ENCODE results near the gene CNPY4. TPM values are rescaled to one million over a fixed set of nuclear protein-coding genes. Genes with fewer than 3 reads are reported as not detected.
"Not testable (repeated sequence)": the region's sequence is repeated elsewhere in the genome, so short reads cannot be mapped to it uniquely, and the experiment has no call there.

CNPY4 gene
- total RNA-seq, 2 experiments from 2014 or later: 11.0 to 14.0 TPM

DNA sequence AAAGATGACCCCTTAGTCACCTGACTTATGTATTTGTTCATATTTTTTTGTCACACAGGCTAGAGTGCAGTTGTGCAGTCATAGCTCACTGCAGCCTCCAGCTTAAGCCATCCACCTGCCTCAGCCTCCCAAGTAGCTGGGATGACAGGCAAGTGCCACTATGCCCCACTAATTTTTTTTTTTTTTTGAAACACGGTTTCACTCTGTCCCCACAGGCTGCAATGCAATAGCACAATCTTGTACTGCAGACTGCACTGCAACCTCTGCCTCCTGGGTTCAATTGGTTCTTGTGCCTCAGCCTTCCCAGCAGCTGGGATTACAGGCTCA is 9.2 kb downstream of the CNPY4 start:
- ChIA-PET CTCF (interaction anchor here (0.6 to 2.2 kb wide), 10 partner anchors 10 to 235 kb away, joined by 3 to 9 read pairs (median 3); partner anchors contain the start of gene LAMTOR4), POLR2A (interaction anchor here (0.5 to 1.2 kb wide), 4 partner anchors 15 to 300 kb away, joined by 3 to 7 read pairs (median 3); partner anchors contain the start of gene ZCWPW1)
- H3K4me3 Mint-ChIP-seq: peak overlapping the region; percentile 93
- no peaks in the 10 kb centered on the region for H3K9me3 Mint-ChIP-seq (ENCODE audit: low read depth)
- peak overlapping the region; percentile 24 for H3K27ac Mint-ChIP-seq
- ATAC-seq: no peak
- H3K36me3 Mint-ChIP-seq (ENCODE audit: low read depth): peaks cover 12% of the 10 kb centered on the region
- intact Hi-C loops (cut with DNase I, micrococcal nuclease): loop anchor here (5.0 kb wide), 4 partner anchors 46 to 459 kb away; partner anchors contain the start of genes FBXO24 (in 1 of the 2), GPC2 (in 1 of the 2), LRCH4 (in 1 of the 2) and STAG3 (in 1 of the 2)
- H3K27me3 Mint-ChIP-seq: no peaks in the 10 kb centered on the region
- H3K4me1 Mint-ChIP-seq: peaks cover 28% of the 10 kb centered on the region
- peak; percentile 28 for DNase-seq

DNA sequence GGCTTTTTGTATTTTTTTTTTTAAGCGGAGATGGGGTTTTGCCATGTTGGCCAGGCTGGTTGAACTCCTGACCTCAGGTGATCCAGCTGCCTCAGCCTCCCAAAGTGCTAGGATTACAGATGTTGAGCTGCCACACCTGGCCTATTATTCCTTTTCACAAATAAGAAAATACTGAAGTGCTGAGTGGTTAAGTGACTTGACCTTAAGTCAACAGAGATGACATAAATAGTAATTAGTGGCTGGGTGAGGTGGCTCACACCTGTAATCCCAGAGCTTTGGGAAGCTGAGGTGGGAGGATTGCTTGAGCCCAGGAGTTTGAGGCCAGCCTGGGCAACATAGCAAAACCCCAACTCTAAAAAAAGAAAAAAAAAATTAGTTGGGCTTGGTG is 10.8 kb downstream of the CNPY4 start:
- not testable (repeated sequence) for H3K36me3 Mint-ChIP-seq (ENCODE audit: low read depth); DNase-seq; H3K27me3 Mint-ChIP-seq; H3K9me3 Mint-ChIP-seq (ENCODE audit: low read depth); H3K27ac Mint-ChIP-seq; ATAC-seq; H3K4me3 Mint-ChIP-seq
- ChIA-PET CTCF (interaction anchor here (0.6 to 5.0 kb wide), 17 partner anchors 10 to 577 kb away, joined by 3 to 41 read pairs (median 9); partner anchors contain the start of genes AP4M1, CNPY4, LAMTOR4 and MCM7), POLR2A (interaction anchor here (1.0 kb wide), 1 partner anchor 19 kb away, joined by 3 read pairs; the partner anchor contains the start of gene LAMTOR4)
- H3K4me1 Mint-ChIP-seq: peaks cover 17% of the 10 kb centered on the region
- intact Hi-C loops (cut with DNase I, micrococcal nuclease): loop anchor here (2.0 to 5.0 kb wide), 3 partner anchors 92 to 218 kb away; no protein-coding TSS in a partner anchor

- Mint-ChIP-seq H3K27me3 (no peaks in the 10 kb centered on the region), H3K27ac (no peak overlapping the region), H3K4me3 (peak overlapping the region; percentile 33), H3K36me3 (ENCODE audit: low read depth) (peaks cover 3% of the 10 kb centered on the region), H3K4me1 (peaks cover 11% of the 10 kb centered on the region), H3K9me3 (ENCODE audit: low read depth) (no peaks in the 10 kb centered on the region)
- DNase-seq (peak; percentile 94), ATAC-seq (peak; percentile 24)
- intact Hi-C loops (cut with DNase I, micrococcal nuclease): loop anchor here (1.0 to 5.0 kb wide), 6 partner anchors 50 to 219 kb away; partner anchors contain the start of gene ZNF3 (in 1 of the 2)
- POLR2A ChIA-PET: interaction anchor here (1.0 to 1.1 kb wide), 2 partner anchors 11 to 18 kb away, joined by 3 to 4 read pairs; partner anchors contain the start of gene LAMTOR4
- CTCF ChIA-PET: interaction anchor here (0.5 to 5.0 kb wide), 24 partner anchors 10 to 328 kb away, joined by 3 to 41 read pairs (median 5); partner anchors contain the start of genes AP4M1, CNPY4, LAMTOR4 and MCM7
Measured at GRCh38 chr7:100130608-100131453, 11.4 kb downstream of the CNPY4 start.

GRCh38 chr7:100132126-100132525 is 12.7 kb downstream of the CNPY4 start:
- CTCF ChIA-PET: interaction anchor here (0.6 to 5.0 kb wide), 26 partner anchors 8 to 321 kb away, joined by 3 to 41 read pairs (median 5); partner anchors contain the start of genes CNPY4, GPC2, LAMTOR4 and PVRIG
- Mint-ChIP-seq H3K4me3 (no peak overlapping the region), H3K9me3 (ENCODE audit: low read depth) (no peaks in the 10 kb centered on the region), H3K4me1 (peaks cover 9% of the 10 kb centered on the region), H3K27me3 (no peaks in the 10 kb centered on the region), H3K27ac (no peak overlapping the region), H3K36me3 (ENCODE audit: low read depth) (no peaks in the 10 kb centered on the region)
- DNase-seq: no peak
- ATAC-seq: no peak
- intact Hi-C loops (cut with DNase I, micrococcal nuclease): loop anchor here (1.0 to 5.0 kb wide), 6 partner anchors 89 to 318 kb away; no protein-coding TSS in a partner anchor
- POLR2A ChIA-PET: interaction anchor here (1.1 kb wide), 1 partner anchor 12 kb away, joined by 4 read pairs; no protein-coding TSS in a partner anchor

DNA sequence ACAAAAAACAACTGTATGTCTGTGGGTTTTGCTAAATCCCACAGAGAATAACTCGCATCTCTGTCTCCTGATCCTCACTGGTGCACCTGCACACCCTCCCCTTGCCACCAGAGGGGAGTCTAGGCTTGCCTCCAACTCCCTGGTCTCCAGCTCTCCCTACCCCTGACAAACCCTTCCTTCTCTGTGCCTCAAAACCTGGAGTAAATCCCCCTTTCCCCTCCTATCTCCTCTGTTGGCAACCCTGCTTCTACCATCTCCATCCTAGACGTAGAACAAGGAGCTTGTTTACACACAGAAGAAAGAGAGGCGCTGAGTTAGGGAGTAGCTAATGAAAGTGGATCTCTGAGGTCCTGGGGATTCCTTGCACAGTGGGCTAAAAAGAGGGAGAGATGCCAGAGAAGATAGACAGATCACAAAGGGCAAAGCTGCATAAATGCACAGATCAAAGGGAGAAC is 13.3 kb downstream of the CNPY4 start:
- Mint-ChIP-seq H3K36me3 (ENCODE audit: low read depth) (no peaks in the 10 kb centered on the region), H3K9me3 (ENCODE audit: low read depth) (no peaks in the 10 kb centered on the region), H3K4me3 (no peak overlapping the region), H3K27ac (no peak overlapping the region), H3K27me3 (no peaks in the 10 kb centered on the region), H3K4me1 (peaks cover 10% of the 10 kb centered on the region)
- ChIA-PET POLR2A (interaction anchor here (0.7 kb wide), 1 partner anchor 19 kb away, joined by 3 read pairs; no protein-coding TSS in a partner anchor), CTCF (interaction anchor here (0.6 to 5.0 kb wide), 32 partner anchors 9 to 321 kb away, joined by 3 to 41 read pairs (median 4); partner anchors contain the start of genes CNPY4, GPC2, LAMTOR4 and MCM7)
- ATAC-seq (peak; percentile 81), DNase-seq (peak; percentile 82)
- intact Hi-C loops (cut with DNase I, micrococcal nuclease): loop anchor here (1.0 to 5.0 kb wide), 6 partner anchors 89 to 318 kb away; no protein-coding TSS in a partner anchor

- Mint-ChIP-seq H3K27ac (peak overlapping the region; percentile 21), H3K4me3 (no peak overlapping the region), H3K36me3 (ENCODE audit: low read depth) (no peaks in the 10 kb centered on the region), H3K27me3 (no peaks in the 10 kb centered on the region), H3K9me3 (ENCODE audit: low read depth) (no peaks in the 10 kb centered on the region), H3K4me1 (peaks cover 9% of the 10 kb centered on the region)
- intact Hi-C loops (cut with DNase I, micrococcal nuclease): no loop called here
- ChIA-PET POLR2A (interaction anchor here (0.6 kb wide), 1 partner anchor 12 kb away, joined by 4 read pairs; no protein-coding TSS in a partner anchor), CTCF (interaction anchor here (0.6 to 1.6 kb wide), 11 partner anchors 9 to 756 kb away, joined by 3 to 6 read pairs (median 4); partner anchors contain the start of gene LAMTOR4)
- ATAC-seq: peak; percentile 47
- DNase-seq: no peak
Measured at GRCh38 chr7:100137851-100138760, 18.7 kb downstream of the CNPY4 start.

DNA sequence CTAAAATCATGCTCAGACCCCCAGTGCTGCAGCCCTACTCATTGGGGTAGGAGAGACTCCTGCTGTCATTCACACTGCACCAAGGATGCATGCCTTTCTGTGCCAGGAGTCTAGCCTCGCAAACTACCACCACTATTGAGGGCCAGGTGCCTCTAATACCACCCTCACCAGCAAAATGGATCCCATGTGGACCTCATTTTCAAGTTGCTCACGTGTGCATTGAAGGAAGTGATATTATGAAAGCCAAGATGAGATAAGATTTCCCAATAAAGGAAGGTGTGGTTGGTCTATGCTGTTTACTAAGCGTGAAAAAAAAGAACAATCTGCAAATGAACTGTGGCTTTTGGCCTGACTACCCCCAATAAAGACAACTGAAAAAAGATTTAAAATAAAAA is 22.1 kb downstream of the CNPY4 start:
- Mint-ChIP-seq H3K27ac (no peak overlapping the region), H3K27me3 (no peaks in the 10 kb centered on the region), H3K4me3 (no peak overlapping the region), H3K36me3 (ENCODE audit: low read depth) (no peaks in the 10 kb centered on the region), H3K4me1 (peaks cover 9% of the 10 kb centered on the region), H3K9me3 (ENCODE audit: low read depth) (no peaks in the 10 kb centered on the region)
- POLR2A ChIA-PET: interaction anchor here (0.9 kb wide), 1 partner anchor 69 kb away, joined by 3 read pairs; no protein-coding TSS in a partner anchor
- intact Hi-C loops (cut with DNase I, micrococcal nuclease): loop anchor here in 1 of 2 experiments (10.0 kb wide), 1 partner anchor 203 kb away; no protein-coding TSS in a partner anchor
- ATAC-seq (no peak), DNase-seq (no peak)
- CTCF ChIA-PET: interaction anchor here (0.5 to 5.2 kb wide), 3 partner anchors 10 to 107 kb away, joined by 3 to 33 read pairs (median 3); no protein-coding TSS in a partner anchor

GRCh38 chr7:100142461-100142860 is 23.0 kb downstream of the CNPY4 start:
- Mint-ChIP-seq H3K9me3 (ENCODE audit: low read depth) (no peaks in the 10 kb centered on the region), H3K27ac (no peak overlapping the region), H3K27me3 (no peaks in the 10 kb centered on the region), H3K36me3 (ENCODE audit: low read depth) (no peaks in the 10 kb centered on the region), H3K4me3 (no peak overlapping the region), H3K4me1 (peaks cover 9% of the 10 kb centered on the region)
- CTCF ChIA-PET: interaction anchor here (0.6 to 5.2 kb wide), 4 partner anchors 11 to 86 kb away, joined by 3 to 33 read pairs (median 4); partner anchors contain the start of gene MBLAC1
- ATAC-seq (no peak), DNase-seq (no peak)
- intact Hi-C loops (cut with DNase I, micrococcal nuclease): loop anchor here in 1 of 2 experiments (10.0 kb wide), 1 partner anchor 202 kb away; no protein-coding TSS in a partner anchor
- POLR2A ChIA-PET: no interaction called here

DNA sequence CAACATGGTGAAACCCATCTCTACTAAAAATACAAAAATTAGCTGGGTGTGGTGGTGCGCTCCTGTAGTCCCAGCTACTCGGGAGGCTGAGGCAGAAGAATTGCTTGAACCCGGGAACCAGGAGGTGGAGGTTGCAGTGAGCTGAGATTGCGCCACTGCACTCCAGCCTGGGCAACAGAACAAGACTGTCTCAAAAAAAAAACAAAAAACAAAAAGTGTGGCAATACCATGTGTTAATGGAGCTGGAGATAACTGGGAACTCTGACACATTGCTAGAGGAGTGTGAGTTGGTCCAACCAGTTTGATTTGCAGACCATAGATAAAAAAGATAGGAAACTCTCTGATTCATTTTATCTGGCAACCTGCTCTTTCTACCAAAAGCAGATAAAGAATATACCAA is 26.9 kb downstream of the CNPY4 start:
- intact Hi-C loops (cut with DNase I, micrococcal nuclease): loop anchor here in 1 of 2 experiments (10.0 kb wide), 1 partner anchor 198 kb away; no protein-coding TSS in a partner anchor
- not testable (repeated sequence) for H3K27me3 Mint-ChIP-seq; H3K9me3 Mint-ChIP-seq (ENCODE audit: low read depth); H3K4me3 Mint-ChIP-seq; H3K27ac Mint-ChIP-seq; ATAC-seq; DNase-seq
- ChIA-PET POLR2A (interaction anchor here (0.6 to 0.7 kb wide), 2 partner anchors 22 to 25 kb away, joined by 3 read pairs; no protein-coding TSS in a partner anchor), CTCF (interaction anchor here (5.1 kb wide), 1 partner anchor 13 kb away, joined by 41 read pairs; no protein-coding TSS in a partner anchor)
- Mint-ChIP-seq H3K36me3 (ENCODE audit: low read depth) (peaks cover 13% of the 10 kb centered on the region), H3K4me1 (peaks cover 17% of the 10 kb centered on the region)

GRCh38 chr7:100147278-100147677 is 27.8 kb downstream of the CNPY4 start:
- Mint-ChIP-seq H3K4me3 (no peak overlapping the region), H3K36me3 (ENCODE audit: low read depth) (peaks cover 21% of the 10 kb centered on the region), H3K27ac (no peak overlapping the region), H3K9me3 (ENCODE audit: low read depth) (no peaks in the 10 kb centered on the region), H3K27me3 (no peaks in the 10 kb centered on the region), H3K4me1 (peaks cover 22% of the 10 kb centered on the region)
- intact Hi-C loops (cut with DNase I, micrococcal nuclease): loop anchor here in 1 of 2 experiments (10.0 kb wide), 1 partner anchor 198 kb away; no protein-coding TSS in a partner anchor
- CTCF ChIA-PET: interaction anchor here (1.0 to 5.1 kb wide), 3 partner anchors 14 to 260 kb away, joined by 3 to 41 read pairs (median 9); no protein-coding TSS in a partner anchor
- ATAC-seq (no peak), DNase-seq (no peak)
- POLR2A ChIA-PET: interaction anchor here (0.7 kb wide), 1 partner anchor 19 kb away, joined by 3 read pairs; no protein-coding TSS in a partner anchor
